PC-3 (cell line): ENCODE data around the gene FUT3. TPM values are rescaled to one million over a fixed set of nuclear protein-coding genes. Genes with fewer than 3 reads are reported as not detected.

Source experiments
- ATAC-seq: fragments of 200-7000 bp; cut with Tn5 transposase; 2 replicates; pipeline ENCODE4 v1.9.1; 2020; ENCODE audit warnings: mild to moderate bottlenecking, moderate library complexity
- Bru-seq: library from RNA; stranded (reverse); fragments of 400-500 nt; gene quantifications from one replicate; lab custom pipeline; 2021; lab: Mats Ljungman, UMichigan
- BruChase-seq, 2 experiments: library from RNA; stranded (reverse); fragments of 400-500 nt; gene quantifications; one replicate each; lab custom pipeline; 2021; lab: Mats Ljungman, UMichigan
- BruUV-seq: library from RNA; stranded (reverse); fragments of 400-500 nt; replicated peaks from 2 replicates; lab custom pipeline; 2021; lab: Mats Ljungman, UMichigan
- CTCF ChIA-PET: fragments of 300-600 bp; sonication (Branson Sonifier 250); formaldehyde crosslinking; loops from one replicate; lab custom pipeline; 2022; ENCODE audit warnings: antibody characterized with exemption; lab: Charles Lee
- POLR2A ChIA-PET: fragments of 300-600 bp; sonication (Branson Sonifier 250); formaldehyde crosslinking; loops from one replicate; lab custom pipeline; 2022; ENCODE audit warnings: antibody characterized with exemption; ENCODE audit not compliant: unreplicated experiment; lab: Charles Lee
- DNase-seq: peaks from one replicate; pipeline ENCODE4 v3.0.0-alpha.2; 2015
- H2AFZ ChIP-seq: fragments of 300-600 bp; sonication (generic); 2 replicates; pipeline ENCODE4 v1.6.0; 2016; ENCODE audit warnings: antibody characterized with exemption, low read length
- H3F3A ChIP-seq: fragments of 300-600 bp; sonication (generic); one replicate; pipeline ENCODE4 v1.6.0; 2017; ENCODE audit warnings: antibody characterized with exemption, low read length, control low read depth, mild to moderate bottlenecking; ENCODE audit not compliant: unreplicated experiment
- H3K27ac ChIP-seq: fragments of 300-600 bp; sonication (generic); 2 replicates; pipeline ENCODE4 v1.5.1; 2016; ENCODE audit warnings: mild to moderate bottlenecking, low read length
- H3K27me3 ChIP-seq: fragments of 300-600 bp; sonication (generic); 2 replicates; pipeline ENCODE4 v1.6.1; 2016; ENCODE audit warnings: low read length, mixed read lengths
- H3K36me3 ChIP-seq: fragments of 300-600 bp; sonication (generic); 2 replicates; pipeline ENCODE4 v1.6.1; 2016; ENCODE audit warnings: low read depth, mixed run types, low read length, mixed read lengths
- H3K4me1 ChIP-seq: fragments of 300-600 bp; sonication (generic); 2 replicates; pipeline ENCODE4 v1.5.1; 2016; ENCODE audit warnings: low read length; ENCODE audit not compliant: insufficient read depth
- H3K4me2 ChIP-seq: fragments of 300-600 bp; sonication (generic); 2 replicates; pipeline ENCODE4 v1.6.0; 2016; ENCODE audit warnings: low read length
- H3K4me3 ChIP-seq: fragments of 300-600 bp; sonication (generic); 2 replicates; pipeline ENCODE4 v1.5.1; 2016; ENCODE audit warnings: mild to moderate bottlenecking, low read length, mixed read lengths
- H3K79me2 ChIP-seq: fragments of 300-600 bp; sonication (generic); 2 replicates; pipeline ENCODE4 v1.6.1; 2017; ENCODE audit warnings: low read length, mixed read lengths
- H3K9ac ChIP-seq: fragments of 300-600 bp; sonication (generic); 2 replicates; pipeline ENCODE4 v1.6.0; 2016; ENCODE audit warnings: mild to moderate bottlenecking, low read length
- H3K9me2 ChIP-seq: fragments of 300-600 bp; sonication (generic); replicated peaks from 2 replicates; pipeline ENCODE4 v1.6.1; 2016; ENCODE audit warnings: mixed run types, low read length, mixed read lengths
- H3K9me3 ChIP-seq: fragments of 300-600 bp; sonication (generic); 2 replicates; pipeline ENCODE4 v1.6.1; 2016; ENCODE audit warnings: low read length, mixed read lengths
- H4K20me1 ChIP-seq: fragments of 300-600 bp; sonication (generic); 2 replicates; pipeline ENCODE4 v1.6.1; 2016; ENCODE audit warnings: low read length, mixed read lengths
- CTCF ChIP-seq: fragments of 300-600 bp; sonication (generic); conservative IDR thresholded peaks from 2 replicates; pipeline ENCODE4 v1.5.1; 2017; ENCODE audit warnings: antibody characterized with exemption, low read depth, mild to moderate bottlenecking, low read length
- EZH2 ChIP-seq: fragments of 300-600 bp; sonication (generic); IDR thresholded peaks from one replicate; pipeline ENCODE4 v1.6.1; 2017; ENCODE audit warnings: antibody characterized with exemption, mild to moderate bottlenecking, low read length; ENCODE audit not compliant: unreplicated experiment
- EZH2phosphoT487 ChIP-seq: fragments of 300-600 bp; sonication (generic); IDR thresholded peaks from 2 replicates; pipeline ENCODE4 v1.6.1; 2018; ENCODE audit warnings: mild to moderate bottlenecking, antibody characterized with exemption, low read length, borderline replicate concordance
- intact Hi-C: fragments of 100-400 bp; cut with micrococcal nuclease; formaldehyde crosslinking; loops from 2 replicates; pipeline ENCODE4 v1.9.0; 2023
- long read RNA-seq: library from polyadenylated mRNA; unstranded; transcript quantifications from one replicate; pipeline ENCODE4 v2.0.0, GENCODE V29; 2021; ENCODE audit not compliant: unreplicated experiment
- total RNA-seq: library from RNA; depleted of rRNA; stranded (reverse); fragments of >200 nt; gene quantifications from 2 replicates; pipeline ENCODE4 v1.2.3, GENCODE V29; 2014; rRNA removed

FUT3 gene
- total RNA-seq (7.7 and 7.8 TPM in 2 replicates), Bru-seq, nascent RNA (percentile 57 among the genes with signal in this experiment), BruChase-seq, experiment 1, labeled RNA remaining after a 6-hour chase (percentile 75 among the genes with signal in this experiment), BruChase-seq, experiment 2, labeled RNA remaining after a 2-hour chase (percentile 64 among the genes with signal in this experiment)
- long read RNA-seq, partial matches to known transcripts = 0 of 19 reads
- long read RNA-seq, other reads (novel, unspliced or antisense) = 10 of 19 reads

DNA sequence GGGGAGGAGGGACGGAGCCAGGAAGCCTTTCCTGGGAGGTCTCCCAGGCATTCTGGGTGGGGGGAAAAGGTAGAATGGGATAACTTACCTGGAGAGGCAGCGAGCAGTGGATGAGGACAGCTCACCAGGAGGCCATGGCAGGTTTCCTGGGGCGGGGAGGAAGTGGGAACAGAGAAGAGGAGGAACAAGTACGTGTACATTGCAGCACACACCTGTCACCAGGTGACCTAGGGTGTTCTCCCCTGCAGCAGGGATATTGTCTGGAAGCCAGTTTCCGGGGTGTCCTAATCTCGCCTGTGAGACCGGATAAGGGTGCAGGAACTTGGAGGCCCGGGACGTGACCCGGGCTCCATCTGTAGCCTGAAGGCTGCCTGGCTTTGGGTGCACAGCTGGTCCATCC, at the start of gene FUT3:
TSS of gene FUT3 (minus strand) at position 148 of the 400 bp plus-strand sequence.
- peak within 1 kb of the TSS; percentile 74 for H3K4me2 ChIP-seq
- CTCF ChIA-PET = no interaction called here
- ATAC-seq (peak; percentile 69), DNase-seq (peak; percentile 64)
- intact Hi-C loops = no loop called here
- TF ChIP-seq EZH2 (no peak), CTCF (no peak), EZH2phosphoT487 (no peak)
- no peaks in the 10 kb centered on the region; the same call in 1 of the 2 replicates for H3K27me3 ChIP-seq
- no peaks in the 10 kb centered on the region for H4K20me1 ChIP-seq
- no peak within 1 kb of the TSS for H3K9ac ChIP-seq
- POLR2A ChIA-PET = interaction anchor here (0.6 kb wide), 1 partner anchor 63 kb away, joined by 3 read pairs; the partner anchor contains the start of gene CAPS
- H3K4me3 ChIP-seq = peak within 1 kb of the TSS; percentile 46
- H3K27ac ChIP-seq = peak within 1 kb of the TSS; percentile 61
- H3K9me2 ChIP-seq = no peaks in the 10 kb centered on the region
- H2AFZ ChIP-seq = peak within 1 kb of the TSS; percentile 61
- H3F3A ChIP-seq = no peaks in the 10 kb centered on the region
- no peaks in the 10 kb centered on the region for H3K79me2 ChIP-seq
- no TSS peak for BruUV-seq
- no peaks in the 10 kb centered on the region for H3K9me3 ChIP-seq
- H3K4me1 ChIP-seq = peaks cover 18% of the 10 kb centered on the region
- H3K36me3 ChIP-seq = no peaks in the 10 kb centered on the region

DNA sequence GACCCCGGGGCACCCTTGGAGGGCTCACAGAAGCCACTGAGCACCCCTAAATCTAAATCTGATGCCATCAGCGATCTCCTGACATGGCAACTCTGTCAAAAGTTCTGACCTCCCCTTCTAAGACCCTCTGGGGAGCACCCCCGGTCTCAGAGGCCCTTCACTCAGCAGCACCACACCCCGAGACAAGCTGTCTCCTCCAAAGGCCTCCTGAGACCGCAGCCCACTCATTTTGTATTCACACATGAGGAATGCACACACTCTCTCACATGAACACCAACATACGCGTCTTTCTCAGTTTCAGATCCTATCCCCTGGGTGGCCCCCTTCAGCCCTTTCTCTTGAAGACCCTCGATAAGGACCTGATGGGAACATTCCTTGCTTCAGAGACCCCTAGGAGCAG, 49.7 kb upstream of the FUT3 start:
- Histone ChIP-seq H4K20me1 (peaks cover 29% of the 10 kb centered on the region), H3K36me3 (peaks cover 17% of the 10 kb centered on the region; the same call in 1 of the 2 replicates)
- no TSS peak for BruUV-seq

More for the DNA sequence above, 49.7 kb upstream of the FUT3 start:
- Histone ChIP-seq H3K9me2 (no peaks in the 10 kb centered on the region), H3K9me3 (no peaks in the 10 kb centered on the region), H2AFZ (no peak overlapping the region), H3K4me2 (no peak overlapping the region), H3K4me3 (no peak overlapping the region), H3K4me1 (peaks cover 9% of the 10 kb centered on the region), H3K27me3 (no peaks in the 10 kb centered on the region), H3K27ac (no peak overlapping the region), H3K9ac (no peak overlapping the region), H3F3A (no peaks in the 10 kb centered on the region), H3K79me2 (peaks cover 59% of the 10 kb centered on the region)
- intact Hi-C loops = no loop called here
- ATAC-seq (no peak), DNase-seq (no peak)
- ChIA-PET CTCF (no interaction called here), POLR2A (no interaction called here)
- TF ChIP-seq EZH2phosphoT487 (no peak), CTCF (no peak), EZH2 (no peak)
